HepG2 (cell line): ENCODE results near the gene CEP68.
"Not testable (repeated sequence)": the region's sequence is repeated elsewhere in the genome, so short reads cannot be mapped to it uniquely, and the experiment has no call there.

Experiments used
- CTCF ChIP-seq: sonication (generic); formaldehyde crosslinking; IDR thresholded peaks from 2 replicates; pipeline ENCODE4 v1.5.0; 2020; ENCODE audit warnings: mild to moderate bottlenecking, missing genetic modification reagents, moderate library complexity
- EP300 ChIP-seq, 3 experiments: sonication (generic) in 1 of 3; formaldehyde crosslinking in 1 of 3; IDR thresholded peaks; 2 replicates each; pipeline versions ENCODE4 v1.5.1 to v1.6.1; 2011 to 2020; ENCODE audit warnings: low read depth in 2 of 3, low read length in 2 of 3, borderline replicate concordance in 1 of 3, improper control_type of control experiment in 1 of 3, mild to moderate bottlenecking in 1 of 3, missing genetic modification reagents in 1 of 3, moderate library complexity in 1 of 3
- GTF2F1 ChIP-seq: fragments of 150-350 bp; IDR thresholded peaks from 2 replicates; pipeline ENCODE4 v1.6.1; 2014; ENCODE audit warnings: low read length
- POLR2AphosphoS5 ChIP-seq: IDR thresholded peaks from 2 replicates; pipeline ENCODE4 v1.6.1; 2012; ENCODE audit warnings: low read depth, low read length
- TAF1 ChIP-seq: sonication (generic); formaldehyde crosslinking; IDR thresholded peaks from 2 replicates; pipeline ENCODE4 v1.4.0; 2020; ENCODE audit warnings: missing genetic modification reagents
- TARDBP ChIP-seq: sonication (generic); formaldehyde crosslinking; IDR thresholded peaks from 2 replicates; pipeline ENCODE4 v1.8.0; 2022; ENCODE audit warnings: mild to moderate bottlenecking, missing genetic modification reagents
- ZBTB26 ChIP-seq: IDR thresholded peaks from 2 replicates; pipeline ENCODE4 v1.6.1; 2016; ENCODE audit warnings: missing compliant biosample characterization, missing genetic modification reagents, borderline replicate concordance

DNA sequence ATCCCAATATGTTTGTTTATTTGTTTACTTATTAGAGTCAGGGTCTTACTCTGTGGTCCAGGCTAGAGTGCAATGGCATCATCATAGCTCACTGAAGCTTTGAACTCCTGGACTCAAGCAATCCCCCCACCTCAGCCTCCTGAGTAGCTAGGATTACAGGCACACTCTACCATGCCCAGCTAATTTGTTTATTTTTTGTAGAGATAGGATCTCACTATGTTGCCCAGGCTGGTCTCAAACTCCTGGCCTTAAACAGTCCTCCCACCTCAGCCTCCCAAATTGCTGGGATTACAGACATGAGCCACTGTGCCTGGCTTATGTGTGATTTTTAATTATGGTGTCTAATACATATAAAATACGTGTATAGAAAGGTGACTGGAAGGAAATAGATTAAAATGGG lies 36.0 kb upstream of the CEP68 start:
- not testable (repeated sequence) for TF ChIP-seq TARDBP (CRISPR knock-in tag); TAF1 (CRISPR knock-in tag); ZBTB26; CTCF (CRISPR knock-in tag); POLR2AphosphoS5; EP300 (IDR thresholded peaks at IDR 0.05; ENCODE audit: low read depth in 2 of 2, low read length in 2 of 2); EP300 (CRISPR knock-in tag; IDR thresholded peaks at IDR 0.05; ENCODE audit: borderline replicate concordance); GTF2F1
